ENCODE results near the gene DNAH14.

GRCh38 chr1:224898937-224899336, 30.5 kb upstream of the DNAH14 start:
- TF ChIP-seq CTCF (conservative IDR thresholded peaks at IDR 0.05; ENCODE audit: low read depth, low read length) = no peak
- TF ChIP-seq POLR2A (IDR thresholded peaks at IDR 0.05; ENCODE audit: low read depth, low read length) = no peak
- TF ChIP-seq MAFK (IDR thresholded peaks at IDR 0.05; ENCODE audit: low read depth, low read length) = no peak
- no peak for TF ChIP-seq CHD1 (IDR thresholded peaks at IDR 0.05; ENCODE audit: low read depth, low read length)
- TF ChIP-seq SMC3 (IDR thresholded peaks at IDR 0.05; ENCODE audit: low read depth, low read length) = no peak
- no peak for TF ChIP-seq BHLHE40 (IDR thresholded peaks at IDR 0.05; ENCODE audit: low read depth, low read length)

All from IMR-90 (cell line).